GM18517 (cell line): ENCODE measurements around the gene THRSP.
"Not testable (repeated sequence)": the region's sequence is repeated elsewhere in the genome, so short reads cannot be mapped to it uniquely, and the experiment has no call there.

Experiments
- ATAC-seq: cut with Tn5 transposase; IDR thresholded peaks from one replicate; pipeline ENCODE4 v1.9.1; 2021; ENCODE audit warnings: mild to moderate bottlenecking, moderate library complexity; ENCODE audit not compliant: unreplicated experiment

THRSP gene

DNA sequence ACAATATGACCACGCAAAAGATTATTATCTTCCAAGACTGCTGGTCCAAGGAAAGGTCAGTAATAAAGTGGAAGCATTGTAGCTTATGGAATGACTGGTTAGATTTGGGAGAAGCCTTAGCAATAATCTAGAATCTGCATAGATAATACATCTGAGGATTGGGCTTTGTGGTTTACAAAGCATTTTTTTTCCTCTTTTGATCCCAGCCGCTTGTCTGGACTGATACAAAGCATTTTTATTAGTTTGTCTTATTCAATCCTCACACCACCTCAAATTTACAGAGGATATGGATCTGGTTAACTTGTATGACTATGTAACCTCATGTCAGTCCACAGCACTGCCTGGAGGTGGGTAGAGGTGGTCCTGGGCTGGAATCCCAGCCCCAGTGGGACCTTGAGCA is 990 bp upstream of the THRSP start:
- no peak for ATAC-seq

DNA sequence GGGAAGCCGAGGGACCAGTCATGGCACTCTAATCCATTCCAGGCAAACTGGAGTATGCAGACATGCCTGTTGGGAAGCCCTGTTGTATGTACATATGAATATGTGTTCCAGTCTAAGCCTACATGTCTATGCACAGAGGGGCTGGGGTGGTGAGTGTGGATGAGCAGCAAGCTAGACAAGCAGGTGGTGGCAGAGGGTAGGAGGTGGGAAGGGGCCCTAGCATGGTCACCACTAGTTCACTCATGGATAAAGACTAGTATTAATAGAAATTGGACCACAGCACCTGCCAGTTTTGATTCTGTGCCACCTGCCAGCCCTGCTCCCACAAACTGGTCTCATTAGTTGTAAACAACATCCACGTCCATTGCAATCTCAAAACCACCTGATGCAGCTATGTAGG is 1.5 kb downstream of the THRSP start:
- no peak for ATAC-seq

- ATAC-seq: no peak
Measured at GRCh38 chr11:78066471-78066870, 2.8 kb downstream of the THRSP start.

DNA sequence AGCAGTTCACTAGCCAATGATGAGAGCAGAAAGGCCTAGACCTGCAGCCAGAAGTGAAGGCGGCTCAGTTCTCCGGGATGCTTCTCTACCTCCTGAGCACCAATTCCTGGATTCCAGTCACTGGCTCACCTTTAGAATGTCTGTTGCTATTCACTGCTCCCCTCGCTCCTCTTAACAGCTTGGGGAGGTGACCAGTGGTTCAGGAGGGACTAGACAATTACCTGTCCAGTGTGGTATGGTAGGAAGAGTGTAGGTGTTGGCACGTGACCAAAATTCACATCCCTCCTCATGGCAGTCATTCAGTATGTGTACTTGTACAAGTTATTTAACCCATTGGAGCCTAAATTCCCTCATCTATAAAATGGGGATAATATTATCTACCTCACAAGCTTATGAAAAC is 4.0 kb downstream of the THRSP start:
- no peak for ATAC-seq

- ATAC-seq: no peak
Measured at GRCh38 chr11:78069465-78069864, 5.8 kb downstream of the THRSP start.

DNA sequence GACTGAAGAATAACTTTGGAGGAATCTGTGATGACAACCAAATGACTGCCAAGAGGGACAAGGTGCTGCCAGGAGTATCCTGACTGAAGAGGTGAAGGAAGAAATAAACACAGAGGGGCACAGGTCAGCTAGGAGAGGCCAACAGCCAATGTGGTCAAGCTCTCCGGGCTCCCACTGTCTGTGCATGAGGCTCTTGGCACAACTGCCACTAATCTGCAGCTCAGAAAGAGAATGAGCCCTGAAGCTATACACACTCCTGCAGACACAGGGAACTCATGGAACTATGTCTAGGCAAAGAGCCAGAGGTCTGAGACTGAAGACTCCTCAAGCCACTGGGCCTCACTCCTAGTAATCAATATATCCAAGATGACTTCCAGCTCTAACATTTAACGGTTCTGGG is 7.0 kb downstream of the THRSP start:
- ATAC-seq: no peak

- no peak for ATAC-seq
Measured at GRCh38 chr11:78071717-78072116, 8.1 kb downstream of the THRSP start.

DNA sequence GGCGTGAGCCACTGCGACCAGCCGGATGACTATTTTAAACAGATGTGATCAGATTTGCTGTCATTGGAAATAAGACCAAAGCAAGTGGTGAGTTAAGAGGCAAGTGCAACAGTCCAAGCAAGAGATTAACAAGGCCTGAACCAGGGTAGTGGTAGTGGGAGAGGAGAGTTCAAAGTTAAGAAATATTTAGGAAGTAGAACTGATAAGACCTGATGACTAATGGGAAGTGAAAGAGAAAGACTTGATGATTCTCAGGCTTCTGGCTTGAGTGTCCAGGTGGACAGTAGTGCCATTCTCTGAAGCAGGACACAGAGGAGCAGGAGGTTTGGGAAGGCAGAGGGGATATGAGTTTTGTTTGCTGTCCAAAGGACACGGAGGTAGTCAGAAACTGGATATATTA is 8.8 kb downstream of the THRSP start:
- ATAC-seq: no peak

DNA sequence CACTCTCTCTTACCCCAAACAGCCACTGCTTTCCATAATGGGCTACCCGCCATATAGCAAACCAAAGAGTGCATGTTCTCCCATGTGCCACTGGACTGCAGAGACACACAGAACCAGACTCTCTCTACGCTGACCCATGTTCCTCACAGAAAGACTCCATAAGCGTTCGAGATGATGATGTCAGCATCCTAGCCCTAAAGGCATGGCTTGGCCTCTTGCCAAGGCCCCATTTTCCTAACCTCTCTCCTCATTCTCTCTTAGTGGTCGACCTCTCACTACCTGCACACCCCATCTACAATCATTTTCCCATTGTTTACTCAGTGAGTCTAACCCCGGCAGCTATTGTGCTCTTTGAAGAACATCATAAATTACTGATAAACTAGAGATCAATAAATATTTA is 11.1 kb downstream of the THRSP start:
- ATAC-seq: no peak

DNA sequence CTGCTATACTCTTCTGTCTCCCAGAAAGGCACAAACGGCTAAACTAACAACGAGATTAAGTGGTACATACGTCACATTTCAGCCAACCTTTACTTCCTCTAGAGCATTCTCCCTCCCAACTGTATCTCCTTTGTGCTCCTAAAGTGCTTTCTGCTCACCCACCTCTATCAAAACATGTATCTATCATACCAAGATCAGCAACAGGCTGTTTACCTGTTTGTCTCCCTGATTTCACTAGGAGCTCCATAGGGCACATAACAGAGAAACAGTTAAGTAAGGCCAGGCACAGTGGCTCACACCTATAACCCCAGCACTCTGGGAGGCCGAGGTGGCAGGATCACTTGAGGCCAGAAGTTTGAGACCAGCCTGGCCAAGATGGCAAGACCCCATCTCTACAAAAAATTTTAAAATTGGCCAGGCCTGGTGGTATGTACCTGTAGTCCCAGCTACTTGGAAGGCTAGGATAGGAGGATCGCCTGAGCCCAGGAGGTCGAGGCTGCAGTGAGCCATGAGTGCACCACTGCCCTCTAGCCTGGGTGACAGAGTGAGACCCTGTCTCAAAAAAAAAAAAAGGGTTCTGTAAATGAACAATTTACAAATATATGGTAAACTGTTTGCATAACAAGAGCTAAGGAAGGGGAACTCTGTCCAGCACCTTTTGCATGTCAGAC is 13.2 kb downstream of the THRSP start:
- ATAC-seq: no peak

DNA sequence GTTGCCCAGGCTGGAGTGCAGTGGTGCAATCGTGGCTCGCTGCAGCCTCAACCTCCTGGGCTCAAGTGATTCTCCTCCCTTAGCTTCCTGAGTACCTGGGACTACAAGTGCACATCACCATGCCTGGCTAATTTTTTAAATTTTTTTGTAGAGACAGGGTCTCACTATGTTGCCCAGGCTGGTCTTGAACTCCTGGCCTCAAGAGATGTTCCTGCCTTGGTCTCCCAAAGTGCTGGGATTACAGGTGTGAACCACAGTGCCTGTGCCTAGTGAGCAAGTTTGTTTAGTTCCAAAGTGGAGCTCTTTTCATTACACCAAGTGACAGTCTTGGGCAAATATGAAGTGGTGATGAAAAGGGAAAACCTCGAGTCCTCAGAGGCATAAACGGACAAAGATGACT is 13.9 kb downstream of the THRSP start:
- not testable (repeated sequence) for ATAC-seq

DNA sequence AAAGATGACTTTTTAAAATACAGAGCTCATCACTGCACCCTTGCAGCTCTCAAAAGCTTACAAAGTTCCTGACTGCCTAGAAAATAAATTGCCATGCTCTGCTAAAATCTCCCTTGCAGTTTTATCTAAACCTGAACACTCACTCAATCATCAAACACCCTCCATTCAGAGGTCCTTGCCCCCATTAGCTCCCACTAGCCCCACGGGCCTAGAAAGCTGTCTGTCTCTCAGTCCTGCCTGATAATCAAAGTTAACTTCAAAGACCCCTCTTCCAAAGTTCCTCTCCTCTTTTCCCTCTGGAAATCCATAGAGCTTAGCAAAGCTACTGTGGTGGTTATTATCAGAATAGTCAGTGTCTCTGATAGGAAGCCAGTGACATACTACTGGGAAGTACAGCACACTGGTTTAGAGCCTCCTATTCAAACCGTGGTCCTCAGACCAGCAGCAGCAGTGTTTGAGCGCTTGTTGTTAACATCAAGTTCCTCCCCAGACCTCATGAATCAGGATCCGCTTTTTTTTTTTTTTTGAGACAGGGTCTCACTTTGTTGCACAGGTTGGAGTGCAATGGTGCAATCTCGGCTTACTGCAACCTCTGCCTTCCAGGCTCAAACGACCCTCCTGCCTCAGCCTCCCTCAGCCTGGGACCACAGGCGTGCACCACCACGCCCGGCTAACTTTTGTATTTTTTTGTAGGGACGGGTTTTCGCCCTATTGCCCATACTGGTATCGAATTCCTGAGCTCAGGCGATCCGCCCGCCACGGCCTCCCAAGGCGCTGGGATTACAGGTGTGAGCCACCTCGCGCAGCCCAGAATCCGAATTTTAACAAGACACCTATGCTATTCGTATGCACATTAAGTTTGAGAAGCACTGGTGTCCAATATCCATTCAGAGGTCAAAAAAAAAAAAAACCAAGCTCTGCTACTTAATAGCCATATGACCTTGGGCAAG is 14.8 kb downstream of the THRSP start:
- no peak for ATAC-seq

GRCh38 chr11:78079232-78080083 is 15.8 kb downstream of the THRSP start, which contains the start of gene NDUFC2:
TSS of gene NDUFC2 (minus strand) at chr11:78079862. CDS start at chr11:78079744, 118 bp downstream.
- peak; percentile 73 for ATAC-seq

GRCh38 chr11:78080084-78080817 is 16.6 kb downstream of the THRSP start:
- no peak for ATAC-seq

DNA sequence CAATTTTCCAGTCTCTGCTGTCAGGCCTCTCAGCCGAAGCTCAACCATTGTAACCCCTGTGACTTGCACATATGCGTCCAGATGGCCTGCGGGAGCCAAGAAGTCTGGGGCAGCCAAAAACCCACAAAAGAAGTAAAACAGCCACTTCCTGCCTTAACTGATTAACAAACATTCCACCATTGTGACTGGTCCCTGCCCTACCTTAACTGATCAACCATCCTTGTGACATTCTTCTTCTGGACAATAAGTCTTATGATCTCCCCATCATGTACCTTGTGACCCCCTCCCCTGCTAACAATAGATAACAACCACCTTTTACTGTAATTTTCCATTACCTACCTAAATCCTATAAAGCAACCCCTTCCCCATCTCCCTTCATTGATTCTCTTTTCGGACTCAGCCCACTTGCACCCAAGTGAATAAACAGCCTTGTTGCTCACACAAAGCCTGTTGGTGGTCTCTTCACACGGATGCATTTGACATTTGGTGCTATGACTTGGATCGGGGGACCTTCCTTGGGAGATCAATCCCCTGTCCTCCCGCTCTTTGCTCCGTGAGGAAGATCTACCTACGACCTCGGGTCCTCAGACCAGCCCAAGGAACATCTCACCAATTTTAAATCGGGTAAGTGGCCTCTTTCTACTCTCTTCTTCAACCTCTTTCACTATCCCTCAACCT is 17.3 kb downstream of the THRSP start:
- ATAC-seq: no peak

DNA sequence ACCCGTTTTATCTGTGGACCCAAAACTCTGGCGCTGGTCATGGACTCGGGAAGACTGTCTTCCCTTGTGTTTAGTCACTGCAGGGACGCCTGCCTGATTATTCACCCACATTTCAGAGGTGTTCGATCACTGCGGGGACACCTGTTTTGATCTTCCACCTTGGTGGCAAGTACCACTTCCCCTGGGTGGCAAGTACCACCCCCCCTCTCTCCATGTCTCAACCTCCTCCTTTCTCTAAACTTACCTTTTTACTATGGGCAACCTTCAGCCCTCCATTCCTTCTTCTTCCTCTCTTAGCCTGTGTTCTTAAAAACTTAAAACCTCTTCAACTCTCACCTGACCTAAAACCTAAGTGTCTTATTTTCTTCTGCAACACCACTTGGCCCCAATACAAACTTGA is 17.9 kb downstream of the THRSP start:
- ATAC-seq: no peak

- ATAC-seq: no peak
Measured at GRCh38 chr11:78082146-78082545, 18.5 kb downstream of the THRSP start.

- no peak for ATAC-seq
Measured at GRCh38 chr11:78083021-78083420, 19.4 kb downstream of the THRSP start.

DNA sequence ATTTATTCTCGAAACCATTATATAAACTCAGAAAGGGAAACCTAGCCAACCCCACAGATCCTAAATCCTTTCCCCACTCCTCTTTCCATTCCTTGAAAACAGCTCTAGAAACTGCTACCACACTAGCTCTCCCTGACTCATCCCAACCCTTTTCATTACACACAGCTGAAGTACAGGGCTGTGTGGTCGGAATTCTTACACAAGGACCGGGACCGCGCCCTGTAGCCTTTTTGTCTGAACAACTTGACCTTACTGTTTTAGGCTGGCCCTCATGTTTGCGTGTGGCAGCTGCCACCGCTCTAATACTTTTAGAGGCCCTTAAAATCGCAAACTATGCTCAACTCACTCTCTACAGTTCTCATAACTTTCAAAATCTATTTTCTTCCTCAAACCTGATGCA is 20.8 kb downstream of the THRSP start:
- ATAC-seq: not testable (repeated sequence)

GRCh38 chr11:78085972-78086371 is 22.3 kb downstream of the THRSP start:
- ATAC-seq: no peak
